GM10266 (cell line): Measurements from ENCODE around the gene IFNB1.

Experiments used
- DNase-seq: peaks from one replicate; pipeline ENCODE4 v3.0.0; 2012; ENCODE audit errors: extremely low spot score
- TF ChIP-seq, protein P1 (sequence below): IDR thresholded peaks from 2 replicates; pipeline ENCODE4 v1.5.1; 2012; ENCODE audit warnings: mild to moderate bottlenecking, low read depth; ENCODE audit not compliant: control insufficient read depth, insufficient read depth; ENCODE audit errors: missing control alignments

IFNB1 gene

GRCh38 chr9:21104787-21105186 lies 27.0 kb upstream of the IFNB1 start:
- no peak for DNase-seq
- TF ChIP-seq, protein P1, sequence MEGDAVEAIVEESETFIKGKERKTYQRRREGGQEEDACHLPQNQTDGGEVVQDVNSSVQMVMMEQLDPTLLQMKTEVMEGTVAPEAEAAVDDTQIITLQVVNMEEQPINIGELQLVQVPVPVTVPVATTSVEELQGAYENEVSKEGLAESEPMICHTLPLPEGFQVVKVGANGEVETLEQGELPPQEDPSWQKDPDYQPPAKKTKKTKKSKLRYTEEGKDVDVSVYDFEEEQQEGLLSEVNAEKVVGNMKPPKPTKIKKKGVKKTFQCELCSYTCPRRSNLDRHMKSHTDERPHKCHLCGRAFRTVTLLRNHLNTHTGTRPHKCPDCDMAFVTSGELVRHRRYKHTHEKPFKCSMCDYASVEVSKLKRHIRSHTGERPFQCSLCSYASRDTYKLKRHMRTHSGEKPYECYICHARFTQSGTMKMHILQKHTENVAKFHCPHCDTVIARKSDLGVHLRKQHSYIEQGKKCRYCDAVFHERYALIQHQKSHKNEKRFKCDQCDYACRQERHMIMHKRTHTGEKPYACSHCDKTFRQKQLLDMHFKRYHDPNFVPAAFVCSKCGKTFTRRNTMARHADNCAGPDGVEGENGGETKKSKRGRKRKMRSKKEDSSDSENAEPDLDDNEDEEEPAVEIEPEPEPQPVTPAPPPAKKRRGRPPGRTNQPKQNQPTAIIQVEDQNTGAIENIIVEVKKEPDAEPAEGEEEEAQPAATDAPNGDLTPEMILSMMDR: no peak

GRCh38 chr9:21102305-21102704 lies 24.6 kb upstream of the IFNB1 start:
- TF ChIP-seq, protein P1: no peak
- no peak for DNase-seq

GRCh38 chr9:21097817-21098216 lies 20.1 kb upstream of the IFNB1 start:
- DNase-seq: no peak
- TF ChIP-seq, protein P1: no peak

DNA sequence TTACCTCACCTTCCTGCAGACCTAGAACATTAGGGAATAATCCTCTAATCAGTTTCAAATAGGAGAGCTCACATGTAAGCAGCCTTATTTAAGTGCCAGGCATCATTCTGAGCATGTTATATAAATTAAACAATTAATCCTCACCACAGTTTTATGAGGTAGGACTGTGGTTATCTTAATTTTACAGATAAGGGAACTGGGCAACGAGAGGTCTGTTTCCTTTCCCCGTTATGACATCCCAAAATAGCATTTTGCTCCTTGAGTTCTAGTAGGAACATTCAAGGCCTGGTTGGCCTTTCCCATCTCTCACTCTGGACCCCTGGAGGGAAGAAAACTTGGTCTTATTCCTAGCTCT lies 19.1 kb upstream of the IFNB1 start:
- no peak for DNase-seq
- TF ChIP-seq, protein P1: no peak

DNA sequence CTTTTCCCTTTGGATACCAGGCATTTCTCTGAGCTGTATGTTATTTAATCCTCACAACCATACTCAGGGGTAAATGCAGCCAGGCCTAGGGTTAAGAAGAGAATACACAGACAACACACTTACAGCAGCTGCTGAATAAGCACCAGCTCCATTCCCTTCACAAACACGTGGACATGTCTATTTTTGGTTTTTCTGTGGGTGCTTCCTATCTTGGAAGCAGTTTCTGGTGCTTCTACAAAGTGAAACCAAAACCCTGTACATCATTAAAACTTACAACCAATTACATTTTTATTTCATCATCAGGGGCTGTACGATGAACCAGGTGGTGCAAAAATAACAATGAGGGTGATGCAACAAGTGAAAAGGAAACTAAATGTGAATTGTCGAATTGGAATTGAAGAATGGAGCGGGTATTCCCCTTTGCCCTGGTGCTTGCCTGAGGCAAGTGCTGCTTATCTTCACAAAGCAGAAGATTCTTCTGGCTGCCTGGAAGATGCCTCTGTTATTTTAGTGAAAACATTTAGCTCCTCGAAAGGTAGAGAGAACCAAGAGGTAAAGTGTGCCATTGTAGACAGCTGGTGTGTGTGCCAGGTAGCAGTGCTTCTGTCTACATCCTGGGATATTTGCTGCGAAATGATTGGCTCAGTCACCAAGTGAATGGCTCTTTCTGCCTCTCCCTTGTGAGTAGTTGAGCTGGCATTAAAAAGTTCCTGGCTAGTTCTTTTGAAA lies 18.6 kb upstream of the IFNB1 start:
- TF ChIP-seq, protein P1: no peak
- DNase-seq: peak; percentile 44

DNA sequence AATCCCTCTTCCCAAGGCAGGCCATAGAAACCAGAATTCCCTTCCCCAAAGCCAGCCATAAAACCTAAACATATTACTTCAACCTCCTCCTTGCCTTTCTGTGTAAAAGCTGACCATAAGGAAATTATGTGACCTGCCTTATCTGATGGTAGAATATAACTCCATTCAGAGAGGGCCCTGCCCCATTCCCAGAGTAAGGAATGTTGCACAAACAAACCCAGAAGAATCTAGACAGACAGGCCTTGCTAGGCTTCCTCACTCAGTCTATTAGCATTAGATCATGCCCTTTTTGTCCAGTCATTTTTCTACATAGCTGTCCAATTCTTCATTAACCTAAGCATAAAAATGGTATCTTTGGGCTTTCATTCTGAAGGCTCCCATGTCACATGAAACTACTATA lies 17.8 kb upstream of the IFNB1 start:
- DNase-seq: no peak
- TF ChIP-seq, protein P1: no peak

GRCh38 chr9:21086538-21086937 lies 8.8 kb upstream of the IFNB1 start:
- TF ChIP-seq, protein P1: no peak
- no peak for DNase-seq
